A549 (cell line): Measurements from ENCODE around the gene RBM10. TPM values are rescaled to one million over a fixed set of nuclear protein-coding genes. Genes with fewer than 3 reads are reported as not detected.

Source experiments
- ATAC-seq, 2 experiments: fragments of 200-7000 bp in 1 of 2; fragments of >200 bp in 1 of 2; cut with Nextera tagmentation in 1 of 2; cut with Tn5 transposase in 1 of 2; 3 replicates each; pipeline versions ENCODE4 v1.8.0 to v1.9.1; 2018 to 2020; ENCODE audit warnings: mild to moderate bottlenecking in 1 of 2, moderate library complexity in 1 of 2
- CTCF ChIA-PET: fragments of 300-600 bp; sonication (Branson Sonifier 250); formaldehyde crosslinking; extraction: SDS; loops from one replicate; lab custom pipeline; 2021; ENCODE audit warnings: antibody characterized with exemption, inconsistent platforms; lab: Yijun Ruan, JAX
- POLR2A ChIA-PET: fragments of 350-600 bp; formaldehyde crosslinking; extraction: SDS; loops from one replicate; lab custom pipeline; 2021; ENCODE audit warnings: antibody characterized with exemption, inconsistent platforms; lab: Yijun Ruan, JAX
- DNase-seq, 2 experiments: peaks; one replicate each; pipeline versions ENCODE4 v3.0.0 to v3.0.0-alpha.2; 2011 to 2016; ENCODE audit warnings: low read depth in 1 of 2, low spot score in 1 of 2
- FAIRE-seq: peaks from 2 replicates; lab custom pipeline; 2011; peaks lifted over from hg19 to GRCh38; lab: Jason Lieb, UNC
- H3K27ac ChIP-seq, 2 experiments: fragments of >200 bp; sonication (Bioruptor Twin); formaldehyde crosslinking; 3 replicates each; pipeline ENCODE4 v1.5.1; 2016 to 2017
- H3K4me1 ChIP-seq: fragments of >200 bp; sonication (Bioruptor Twin); formaldehyde crosslinking; 3 replicates; pipeline ENCODE4 v1.6.1; 2016
- H3K4me2 ChIP-seq: fragments of >200 bp; sonication (Bioruptor Twin); formaldehyde crosslinking; 3 replicates; pipeline ENCODE4 v1.6.1; 2016
- H3K4me3 ChIP-seq: fragments of >200 bp; sonication (Bioruptor Twin); formaldehyde crosslinking; 3 replicates; pipeline ENCODE4 v1.5.1; 2016
- H3K9me3 ChIP-seq: fragments of >200 bp; sonication (Bioruptor Twin); formaldehyde crosslinking; 3 replicates; pipeline ENCODE4 v1.6.1; 2016
- BHLHE40 ChIP-seq: IDR thresholded peaks from 2 replicates; pipeline ENCODE4 v1.6.1; 2012; ENCODE audit warnings: low read depth, low read length, inconsistent platforms
- CHD2 ChIP-seq: fragments of 150-350 bp; IDR thresholded peaks from 2 replicates; pipeline ENCODE4 v1.6.1; 2014; ENCODE audit warnings: low read length; ENCODE audit not compliant: partially characterized antibody
- CHD4 ChIP-seq: fragments of 200-600 bp; sonication (generic); IDR thresholded peaks from 2 replicates; pipeline ENCODE4 v1.6.1; 2016; ENCODE audit warnings: antibody characterized with exemption, mild to moderate bottlenecking, borderline replicate concordance
- EHMT2 ChIP-seq: fragments of 200-600 bp; sonication (generic); IDR thresholded peaks from 2 replicates; pipeline ENCODE4 v1.6.1; 2016; ENCODE audit warnings: antibody characterized with exemption, low read depth, mild to moderate bottlenecking, moderate library complexity
- ESRRA ChIP-seq: fragments of 150-350 bp; IDR thresholded peaks from 2 replicates; pipeline ENCODE4 v1.6.1; 2014; ENCODE audit warnings: mild to moderate bottlenecking, low read length, borderline replicate concordance
- FOSL2 ChIP-seq, 2 experiments: fragments of 450-650 bp in 1 of 2; fragments of >200 bp in 1 of 2; sonication (Bioruptor Twin) in 1 of 2; formaldehyde crosslinking; IDR thresholded peaks; 2 replicates each; pipeline versions ENCODE4 v1.5.0 to v1.6.1; 2016 to 2020; ENCODE audit warnings: mild to moderate bottlenecking in 1 of 2, moderate library complexity in 1 of 2
- HEYL ChIP-seq: fragments of 250-450 bp; sonication (Bioruptor Pico); IDR thresholded peaks from 2 replicates; pipeline ENCODE4 v1.8.0; 2021; ENCODE audit warnings: mild to moderate bottlenecking, moderate library complexity
- HOXA7 ChIP-seq: fragments of 250-450 bp; sonication (Bioruptor Pico); IDR thresholded peaks from 2 replicates; pipeline ENCODE4 v1.5.0; 2020; ENCODE audit warnings: mild to moderate bottlenecking, moderate library complexity
- JUNB ChIP-seq: fragments of >200 bp; sonication (Bioruptor Twin); formaldehyde crosslinking; IDR thresholded peaks from 2 replicates; pipeline ENCODE4 v1.6.1; 2016
- MAZ ChIP-seq: fragments of 150-350 bp; IDR thresholded peaks from 2 replicates; pipeline ENCODE4 v1.6.1; 2014; ENCODE audit warnings: antibody characterized with exemption, low read depth, low read length, borderline replicate concordance
- NR3C1 ChIP-seq: fragments of >200 bp; sonication (Bioruptor Twin); formaldehyde crosslinking; IDR thresholded peaks from 3 replicates; pipeline ENCODE4 v1.6.1; 2017
- POLR2A ChIP-seq: IDR thresholded peaks from 2 replicates; pipeline ENCODE4 v1.6.1; 2012; ENCODE audit warnings: mild to moderate bottlenecking, low read length
- POLR2AphosphoS2 ChIP-seq: conservative IDR thresholded peaks from 2 replicates; pipeline ENCODE4 v1.6.1; 2012; ENCODE audit warnings: low read length, improper control_type of control experiment, inconsistent platforms
- RCOR1 ChIP-seq: fragments of 150-350 bp; IDR thresholded peaks from 2 replicates; pipeline ENCODE4 v1.6.1; 2014; ENCODE audit warnings: antibody characterized with exemption, low read length, low read depth
- SMC3 ChIP-seq: fragments of >200 bp; sonication (Bioruptor Twin); formaldehyde crosslinking; IDR thresholded peaks from 3 replicates; pipeline ENCODE4 v1.6.1; 2018; ENCODE audit warnings: inconsistent platforms
- TFCP2L1 ChIP-seq: fragments of 250-450 bp; sonication (Bioruptor Pico); IDR thresholded peaks from 2 replicates; pipeline ENCODE4 v1.5.0; 2021; ENCODE audit warnings: mild to moderate bottlenecking
- WGBS: methylation state at CpG from one replicate; pipeline ENCODE4 v1.1.6; 2017; ENCODE audit errors: missing lambda C conversion rate; 5-methylcytosine and 5-hydroxymethylcytosine counted together
- polyA plus RNA-seq, 4 experiments: library from polyadenylated mRNA; depleted of rRNA in 3 of 4; stranded (reverse); fragments of >200 nt; fragmentation: RNase III in 1 of 4; extraction: RNeasy Plus Mini Kit Qiagen cat#74134 plus additional on column Dnase treatment in 1 of 4; gene quantifications; 2 replicates in 3 of 4; 3 replicates in 1 of 4; pipeline ENCODE4 v1.2.3, GENCODE V29; 2011 to 2017
- TF ChIP-seq, protein P1 (sequence below): fragments of 150-350 bp; IDR thresholded peaks from 2 replicates; pipeline ENCODE4 v1.6.1; 2014; ENCODE audit warnings: low read depth, mild to moderate bottlenecking, low read length
- TF ChIP-seq, protein P2 (sequence below): fragments of >200 bp; sonication (Bioruptor Twin); formaldehyde crosslinking; IDR thresholded peaks from 3 replicates; pipeline ENCODE4 v1.6.1; 2016

The RBM10 gene
- polyA plus RNA-seq, 2 of the 4 experiments (the other 2 are of a cell fraction), result 21.1 to 29.8 TPM

DNA sequence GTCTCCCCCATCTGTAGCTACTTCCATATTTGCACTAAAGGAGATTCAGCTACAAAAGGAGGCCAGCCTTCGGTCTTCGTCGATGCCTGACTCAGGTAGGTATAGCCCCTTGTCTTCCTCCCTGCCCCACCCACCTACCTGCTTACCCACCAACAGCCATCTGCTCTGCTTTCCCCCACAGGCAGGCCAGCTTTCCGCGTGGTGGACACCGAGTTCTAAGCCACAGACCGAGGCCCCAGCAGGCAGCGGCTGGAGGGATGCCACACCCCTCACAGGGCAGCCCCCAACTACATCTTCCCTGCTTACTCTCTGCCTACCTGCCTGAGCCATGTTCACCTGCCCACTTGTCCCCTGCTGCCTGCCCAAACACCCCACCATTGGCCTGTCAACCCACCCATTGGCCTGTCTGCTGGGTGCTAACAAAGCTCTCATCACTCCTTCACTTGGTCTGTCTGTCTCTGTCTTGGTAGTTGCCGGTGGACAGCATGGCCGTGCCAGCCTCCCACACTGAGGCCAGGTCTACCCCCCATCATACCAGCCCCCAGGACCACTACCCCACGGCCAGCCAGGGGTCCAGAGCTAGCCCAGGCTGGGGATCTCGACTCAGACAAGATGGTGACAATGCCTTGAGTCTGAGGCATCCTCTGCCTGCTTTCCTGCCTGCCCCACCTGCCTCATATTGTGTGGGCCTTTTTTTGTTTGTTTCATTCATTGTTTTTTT, 83.7 kb downstream of the RBM10 start:
- Histone ChIP-seq H3K4me3 (no peak overlapping the region), H3K4me1 (peaks cover 7% of the 10 kb centered on the region; the same call in 2 of the 3 replicates), H3K9me3 (no peaks in the 10 kb centered on the region), H3K27ac (no peak overlapping the region), H3K4me2 (no peak overlapping the region)
- 94% methylated on average over 9 of the region's 12 CpGs for WGBS
- ChIA-PET CTCF (no interaction called here), POLR2A (interaction anchor here (0.9 kb wide), 1 partner anchor 11 kb away, joined by 3 read pairs; no protein-coding TSS in a partner anchor)
- FAIRE-seq, result no peak
- ATAC-seq, result no peak
- no peak for DNase-seq
- TF ChIP-seq EHMT2 (no peak), RCOR1 (no peak), CHD4 (no peak), ESRRA (no peak), SMC3 (no peak), HEYL (no peak), FOSL2 (IDR thresholded peaks at IDR 0.05) (no peak), FOSL2 (CRISPR knock-in tag; IDR thresholded peaks at IDR 0.05) (no peak)

DNA sequence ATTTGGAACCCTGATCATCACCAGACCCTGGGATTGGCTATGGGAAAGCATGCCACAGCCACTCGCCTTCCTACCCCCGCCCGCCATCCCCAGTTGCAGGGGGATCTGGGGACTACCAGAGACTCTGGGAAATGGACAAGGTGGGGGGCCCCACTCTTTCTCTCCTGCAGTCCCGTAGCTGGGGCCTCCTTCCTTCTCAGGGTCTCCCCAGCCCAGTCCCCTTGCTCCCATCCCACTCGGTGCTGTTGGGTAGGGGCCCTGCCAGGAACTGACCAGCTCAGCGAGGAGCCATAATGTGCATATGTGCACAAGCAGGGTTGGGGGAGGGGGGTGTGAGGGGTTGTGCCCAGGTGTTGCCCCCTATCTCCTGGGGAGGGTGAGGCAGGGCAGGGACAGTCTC, 84.4 kb downstream of the RBM10 start:
- ChIA-PET CTCF (no interaction called here), POLR2A (no interaction called here)
- Histone ChIP-seq H3K4me2 (no peak overlapping the region), H3K4me3 (no peak overlapping the region), H3K27ac (no peak overlapping the region), H3K9me3 (no peaks in the 10 kb centered on the region), H3K4me1 (peaks cover 9% of the 10 kb centered on the region; the same call in 2 of the 3 replicates)
- DNase-seq (no peak), ATAC-seq (no peak), FAIRE-seq (no peak)
- WGBS, result 100% methylated on average over 1 of the region's 6 CpGs
- TF ChIP-seq, protein P1, sequence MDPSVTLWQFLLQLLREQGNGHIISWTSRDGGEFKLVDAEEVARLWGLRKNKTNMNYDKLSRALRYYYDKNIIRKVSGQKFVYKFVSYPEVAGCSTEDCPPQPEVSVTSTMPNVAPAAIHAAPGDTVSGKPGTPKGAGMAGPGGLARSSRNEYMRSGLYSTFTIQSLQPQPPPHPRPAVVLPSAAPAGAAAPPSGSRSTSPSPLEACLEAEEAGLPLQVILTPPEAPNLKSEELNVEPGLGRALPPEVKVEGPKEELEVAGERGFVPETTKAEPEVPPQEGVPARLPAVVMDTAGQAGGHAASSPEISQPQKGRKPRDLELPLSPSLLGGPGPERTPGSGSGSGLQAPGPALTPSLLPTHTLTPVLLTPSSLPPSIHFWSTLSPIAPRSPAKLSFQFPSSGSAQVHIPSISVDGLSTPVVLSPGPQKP, result no peak
- TF ChIP-seq POLR2AphosphoS2, result no peak
- no peak for TF ChIP-seq TFCP2L1 (CRISPR knock-in tag)
- no peak for TF ChIP-seq FOSL2 (IDR thresholded peaks at IDR 0.05)
- no peak for TF ChIP-seq FOSL2 (CRISPR knock-in tag; IDR thresholded peaks at IDR 0.05)

DNA sequence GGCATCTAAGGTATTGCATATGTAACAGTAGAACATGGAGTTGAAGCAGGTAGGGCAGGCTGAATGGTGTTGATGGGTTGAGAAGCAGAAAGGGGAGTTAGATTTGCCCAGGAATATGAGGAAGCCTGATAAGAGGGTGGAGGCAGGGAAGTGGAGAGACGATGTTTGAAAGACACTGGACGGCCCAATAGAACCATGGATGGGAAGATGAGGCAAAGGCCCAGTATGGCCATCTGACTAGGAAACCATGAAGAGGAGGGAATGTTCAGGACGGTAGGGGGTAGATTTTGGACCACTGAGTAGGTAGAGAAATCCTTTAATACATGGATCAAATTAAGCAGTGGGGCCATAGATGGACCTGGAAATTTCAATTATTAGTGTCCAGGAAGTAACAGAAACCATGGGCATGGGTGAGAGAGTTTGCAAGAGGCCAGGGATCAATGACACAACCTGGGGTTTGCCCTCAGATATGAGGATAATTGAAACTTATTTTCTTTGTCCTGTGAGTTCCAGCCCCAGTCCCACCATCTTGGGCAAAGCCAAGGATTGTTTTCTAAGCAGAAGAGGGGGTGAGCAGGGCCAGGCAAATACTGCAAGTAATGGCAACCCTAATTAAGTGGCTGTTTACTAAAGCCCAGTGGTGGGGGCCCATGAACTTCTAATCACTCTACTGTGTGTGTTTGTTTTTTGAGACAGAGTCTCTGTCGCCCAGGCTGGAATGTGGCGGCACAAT, 85.3 kb downstream of the RBM10 start:
- H3K4me1 ChIP-seq, result peaks cover 18% of the 10 kb centered on the region
- TF ChIP-seq MAZ (no peak), HOXA7 (CRISPR knock-in tag) (0 out of 2 replicates have a peak, but pooled peaks have one; percentile 16), JUNB (no peak)
- TF ChIP-seq, all 56 proteins: peak for 1
- 95% methylated on average over 5 of the region's 5 CpGs for WGBS
- no peak for FAIRE-seq
- H3K4me3 ChIP-seq, result no peak overlapping the region
- CTCF ChIA-PET, result interaction anchor here (1.0 kb wide), 1 partner anchor 293 kb away, joined by 3 read pairs; no protein-coding TSS in a partner anchor
- no peak overlapping the region for H3K4me2 ChIP-seq
- H3K27ac ChIP-seq, result no peak overlapping the region
- POLR2A ChIA-PET, result no interaction called here
- DNase-seq, result no peak
- no peaks in the 10 kb centered on the region for H3K9me3 ChIP-seq
- no peak for ATAC-seq

DNA sequence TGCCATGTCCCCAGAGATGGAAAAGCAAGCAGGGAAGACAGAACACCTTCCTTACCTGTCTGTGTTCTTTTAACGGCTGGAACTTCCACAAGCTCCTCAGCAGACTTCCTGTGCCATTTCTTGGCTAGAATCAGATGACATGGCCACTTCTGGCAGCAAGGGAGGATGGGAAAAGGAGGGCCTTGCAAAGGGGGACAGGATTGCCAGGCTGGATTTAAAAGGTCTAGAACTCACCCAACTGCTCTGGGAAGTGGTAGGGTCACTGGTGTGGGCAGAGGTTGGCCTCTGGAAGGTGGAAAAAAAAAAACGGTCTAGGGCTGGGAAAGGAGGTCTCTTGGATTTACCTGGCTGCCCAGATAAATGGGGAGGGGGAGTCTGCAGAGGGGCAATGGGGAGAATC, 86.1 kb downstream of the RBM10 start:
- Histone ChIP-seq H3K4me3 (no peak overlapping the region), H3K4me1 (peaks cover 22% of the 10 kb centered on the region), H3K27ac (no peak overlapping the region), H3K9me3 (no peaks in the 10 kb centered on the region), H3K4me2 (no peak overlapping the region)
- ChIA-PET POLR2A (interaction anchor here (3.3 kb wide), 1 partner anchor 13 kb away, joined by 43 read pairs; the partner anchor contains the start of gene CDK16), CTCF (interaction anchor here (0.7 to 1.0 kb wide), 2 partner anchors 293 to 1259 kb away, joined by 3 to 4 read pairs; no protein-coding TSS in a partner anchor)
- DNase-seq, result no peak
- TF ChIP-seq BHLHE40, result no peak
- TF ChIP-seq HOXA7 (CRISPR knock-in tag), result no peak
- TF ChIP-seq NR3C1, result no peak
- TF ChIP-seq, protein P2, sequence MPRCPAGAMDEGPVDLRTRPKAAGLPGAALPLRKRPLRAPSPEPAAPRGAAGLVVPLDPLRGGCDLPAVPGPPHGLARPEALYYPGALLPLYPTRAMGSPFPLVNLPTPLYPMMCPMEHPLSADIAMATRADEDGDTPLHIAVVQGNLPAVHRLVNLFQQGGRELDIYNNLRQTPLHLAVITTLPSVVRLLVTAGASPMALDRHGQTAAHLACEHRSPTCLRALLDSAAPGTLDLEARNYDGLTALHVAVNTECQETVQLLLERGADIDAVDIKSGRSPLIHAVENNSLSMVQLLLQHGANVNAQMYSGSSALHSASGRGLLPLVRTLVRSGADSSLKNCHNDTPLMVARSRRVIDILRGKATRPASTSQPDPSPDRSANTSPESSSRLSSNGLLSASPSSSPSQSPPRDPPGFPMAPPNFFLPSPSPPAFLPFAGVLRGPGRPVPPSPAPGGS, result no peak
- no peak for TF ChIP-seq CHD4
- TF ChIP-seq POLR2A, result no peak
- TF ChIP-seq MAZ, result no peak
- no peak for TF ChIP-seq CHD2
- WGBS, result 77% methylated on average over 2 of the region's 2 CpGs
- no peak for ATAC-seq
- no peak for FAIRE-seq
